ENCODE data around the gene CNTN1. TPM values are rescaled to one million over a fixed set of nuclear protein-coding genes. Genes with fewer than 3 reads are reported as not detected.

Gene CNTN1
- total and polyA plus RNA-seq, 2 of the 13 experiments (the other 11 are each of a cell fraction or from before 2014, with no cell fraction given): 0.01 to 0.07 TPM

GRCh38 chr12:40874868-40875267 is 182.6 kb downstream of the CNTN1 start (continued):
- no peak for TF ChIP-seq PRDM15 (CRISPR knock-in tag; IDR thresholded peaks at IDR 0.05)
- no peak for TF ChIP-seq ZNF816 (CRISPR knock-in tag; IDR thresholded peaks at IDR 0.05; ENCODE audit: borderline replicate concordance)
- TF ChIP-seq ZNF263 (CRISPR knock-in tag; IDR thresholded peaks at IDR 0.05): no peak
- no peak for TF ChIP-seq MTA1 (CRISPR knock-in tag; IDR thresholded peaks at IDR 0.05; ENCODE audit: borderline replicate concordance)
- no peak for TF ChIP-seq ZNF160 (CRISPR knock-in tag; IDR thresholded peaks at IDR 0.05)
- TF ChIP-seq SPEN (CRISPR knock-in tag; IDR thresholded peaks at IDR 0.05; ENCODE audit: low read depth): no peak
- no peak for TF ChIP-seq CENPT (CRISPR knock-in tag; IDR thresholded peaks at IDR 0.05; ENCODE audit: low read depth)
- no peak for TF ChIP-seq SNAI1 (CRISPR knock-in tag; IDR thresholded peaks at IDR 0.05; ENCODE audit: borderline replicate concordance)

- POLR2A ChIA-PET: no interaction called here
- in situ Hi-C loops (cut with HindIII; ENCODE audit: extremely low pct_ligation_motif_present, low pct_unique_long_range_greater_than_20kb) (no loop called here), intact Hi-C loops (cut with micrococcal nuclease; ENCODE audit: unreplicated experiment) (no loop called here)
- TF ChIP-seq ZNF281 (CRISPR knock-in tag; IDR thresholded peaks at IDR 0.05; ENCODE audit: borderline replicate concordance) (no peak), MAFF (IDR thresholded peaks at IDR 0.05; ENCODE audit: low read depth, low read length) (peak; percentile 45; the same call in 1 of the 2 replicates), CENPT (CRISPR knock-in tag; IDR thresholded peaks at IDR 0.05; ENCODE audit: low read depth) (no peak), ZNF790 (CRISPR knock-in tag; IDR thresholded peaks at IDR 0.05; ENCODE audit: borderline replicate concordance) (no peak), MAFK (conservative IDR thresholded peaks at IDR 0.05 in 1 of 2, IDR thresholded peaks at IDR 0.05 in 1 of 2; ENCODE audit: low read length in 2 of 2) (peak in 1 of 2 experiments; percentile 55; a peak in 2 of 4 replicates), MIER3 (CRISPR knock-in tag; IDR thresholded peaks at IDR 0.05; ENCODE audit: borderline replicate concordance) (no peak), ZBTB2 (CRISPR knock-in tag; IDR thresholded peaks at IDR 0.05; ENCODE audit: low read depth) (no peak)
- no peak overlapping the region for H3K9ac ChIP-seq (ENCODE audit: insufficient read depth, low read depth, low read length)
- no peaks in the 10 kb centered on the region for H4K20me1 ChIP-seq (ENCODE audit: insufficient read depth, low read length)
- under 1% methylated on average over 3 of the region's 3 CpGs for WGBS (ENCODE audit: low lambda C conversion rate)
- no TSS peak for BruUV-seq (replicated peaks)
- DNase-seq (ENCODE audit: low spot score) (no peak), FAIRE-seq (no peak), ATAC-seq (no peak)
- H3K9me3 ChIP-seq (ENCODE audit: low read length): no peaks in the 10 kb centered on the region
- no peaks in the 10 kb centered on the region for H3K27me3 ChIP-seq (ENCODE audit: control insufficient read depth in 1 of 2, insufficient read depth in 2 of 2, low read length in 2 of 2)
- H3K36me3 ChIP-seq (replicated peaks in 1 of 2; ENCODE audit: control insufficient read depth in 1 of 2, insufficient read depth in 2 of 2, low read length in 2 of 2): no peaks in the 10 kb centered on the region
- H3K4me3 ChIP-seq (replicated peaks in 1 of 3; ENCODE audit: insufficient read depth in 1 of 3, low read depth in 2 of 3, low read length in 3 of 3): no peak overlapping the region
- no peaks in the 10 kb centered on the region for H3K4me1 ChIP-seq (ENCODE audit: insufficient read depth, low read length)
- H3K79me2 ChIP-seq (ENCODE audit: insufficient read depth, low read length): no peaks in the 10 kb centered on the region
- H3K4me2 ChIP-seq (ENCODE audit: low read depth, low read length): no peak overlapping the region
- CTCF ChIA-PET (ENCODE audit: low intra/inter-chr PET ratio, low total read pairs): no interaction called here
- no peak overlapping the region for H3K27ac ChIP-seq (ENCODE audit: extremely low read length, insufficient read depth, low read length)
- H2AFZ ChIP-seq (ENCODE audit: low read length): no peak overlapping the region
Observed at GRCh38 chr12:40889329-40889728, 197.1 kb downstream of the CNTN1 start.

Data from HepG2 (cell line).